Right atrium auricular region (tissue), 2 donors: Measurements from ENCODE around the gene KCP. TPM values are rescaled to one million over a fixed set of nuclear protein-coding genes. Genes with fewer than 3 reads are reported as not detected.

ENCODE experiments used
- DNase-seq: peaks from one replicate; pipeline ENCODE4 v3.0.0-alpha.2; 2019; ENCODE audit warnings: low spot score
- H3K27ac ChIP-seq, 2 donors: fragments of 200-600 bp; sonication (generic); 1 replicate in 1 of 2; 2 replicates in 1 of 2; pipeline ENCODE4 v1.5.1; 2016 to 2019
- H3K27me3 ChIP-seq, 2 donors: fragments of 200-600 bp; sonication (generic); one replicate each; pipeline versions ENCODE4 v1.5.1 to v1.6.0; 2017 to 2019
- H3K36me3 ChIP-seq: fragments of 200-600 bp; sonication (generic); one replicate; pipeline ENCODE4 v1.5.1; 2016
- H3K4me1 ChIP-seq, 2 donors: fragments of 200-600 bp; sonication (generic); one replicate each; pipeline versions ENCODE4 v1.5.1 to v1.6.0; 2017 to 2019
- H3K4me3 ChIP-seq, 2 donors: fragments of 200-600 bp; sonication (generic); 1 replicate in 1 of 2; 2 replicates in 1 of 2; pipeline ENCODE4 v1.5.1; 2017 to 2019; ENCODE audit warnings: mild to moderate bottlenecking in 1 of 2, moderate library complexity in 1 of 2
- H3K9me3 ChIP-seq, 2 donors: fragments of 200-600 bp; sonication (generic); one replicate each; pipeline ENCODE4 v1.5.1; 2019
- total RNA-seq, 2 donors: library from RNA; depleted of rRNA; stranded (reverse); fragments of >200 nt; gene quantifications; one replicate each; pipeline ENCODE4 v1.1.0, GENCODE V29; 2016
- TF ChIP-seq, protein P1 (sequence below), 2 donors: fragments of 200-600 bp; sonication (generic); IDR thresholded peaks; one replicate each; pipeline ENCODE4 v1.5.1; 2019; ENCODE audit warnings: antibody characterized with exemption in 2 of 2

Gene KCP
- not detected for total RNA-seq

DNA sequence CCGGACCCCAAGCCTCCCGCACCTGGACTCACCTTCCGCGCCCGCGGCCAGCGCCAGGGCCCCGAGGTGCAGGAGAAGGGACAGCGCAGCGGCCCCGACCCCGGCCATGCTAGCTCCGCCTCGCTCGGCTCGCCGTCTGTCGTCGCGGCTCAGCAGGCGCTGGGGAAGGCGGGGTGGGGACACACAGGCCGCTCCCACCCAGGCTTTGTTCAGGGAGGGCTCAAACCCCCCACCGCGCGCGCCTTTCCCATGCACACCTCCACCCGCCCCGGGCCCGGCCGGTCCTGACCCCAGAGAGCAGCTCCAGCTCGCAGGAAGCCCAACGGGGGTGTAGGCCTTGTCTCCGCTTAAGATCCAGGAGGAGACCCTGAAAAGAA is at the start of gene KCP:
KCP (minus strand) TSS at position 141 of the 377 bp plus-strand sequence; CDS start at position 108, 33 bp downstream.
- TF ChIP-seq, protein P1, sequence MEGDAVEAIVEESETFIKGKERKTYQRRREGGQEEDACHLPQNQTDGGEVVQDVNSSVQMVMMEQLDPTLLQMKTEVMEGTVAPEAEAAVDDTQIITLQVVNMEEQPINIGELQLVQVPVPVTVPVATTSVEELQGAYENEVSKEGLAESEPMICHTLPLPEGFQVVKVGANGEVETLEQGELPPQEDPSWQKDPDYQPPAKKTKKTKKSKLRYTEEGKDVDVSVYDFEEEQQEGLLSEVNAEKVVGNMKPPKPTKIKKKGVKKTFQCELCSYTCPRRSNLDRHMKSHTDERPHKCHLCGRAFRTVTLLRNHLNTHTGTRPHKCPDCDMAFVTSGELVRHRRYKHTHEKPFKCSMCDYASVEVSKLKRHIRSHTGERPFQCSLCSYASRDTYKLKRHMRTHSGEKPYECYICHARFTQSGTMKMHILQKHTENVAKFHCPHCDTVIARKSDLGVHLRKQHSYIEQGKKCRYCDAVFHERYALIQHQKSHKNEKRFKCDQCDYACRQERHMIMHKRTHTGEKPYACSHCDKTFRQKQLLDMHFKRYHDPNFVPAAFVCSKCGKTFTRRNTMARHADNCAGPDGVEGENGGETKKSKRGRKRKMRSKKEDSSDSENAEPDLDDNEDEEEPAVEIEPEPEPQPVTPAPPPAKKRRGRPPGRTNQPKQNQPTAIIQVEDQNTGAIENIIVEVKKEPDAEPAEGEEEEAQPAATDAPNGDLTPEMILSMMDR (IDR thresholded peaks at IDR 0.05), result no peak
- DNase-seq, result no peak

DNA sequence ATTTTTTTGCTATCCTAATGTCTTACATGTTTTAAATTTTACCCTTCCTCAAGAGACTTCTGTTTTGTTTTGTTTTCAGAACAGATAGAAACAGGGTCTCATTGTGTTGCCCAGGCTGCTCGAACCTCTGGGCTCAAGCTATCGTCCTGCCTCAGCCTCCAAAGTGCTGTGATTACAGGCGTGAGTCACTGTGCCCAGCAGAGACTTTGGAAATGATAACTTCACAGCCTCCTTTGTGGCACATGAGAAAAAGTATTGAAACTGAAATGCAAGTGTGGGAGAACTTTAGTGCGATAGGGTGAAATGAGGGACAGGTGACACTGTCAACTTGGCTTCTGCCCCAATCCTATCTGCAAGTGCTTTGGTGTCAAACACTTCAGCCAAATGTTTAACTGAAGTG is 48.8 kb upstream of the KCP start:
- Histone ChIP-seq H3K4me1 (no peaks in the 10 kb centered on the region), H3K9me3 (no peaks in the 10 kb centered on the region), H3K27ac (no peak overlapping the region), H3K27me3 (no peaks in the 10 kb centered on the region), H3K36me3 (peaks cover 64% of the 10 kb centered on the region), H3K4me3 (no peak overlapping the region)
- DNase-seq, result no peak
- TF ChIP-seq, protein P1 (IDR thresholded peaks at IDR 0.05), result no peak

More for the DNA sequence above, at the start of gene KCP:
- Histone ChIP-seq H3K4me1 (peaks cover 0 to 25% of the 10 kb centered on the region in 2 donors), H3K27me3 (peaks cover 10 to 12% of the 10 kb centered on the region in 2 donors), H3K27ac (no peak within 1 kb of the TSS), H3K4me3 (peak within 1 kb of the TSS; percentile 5 to 37), H3K36me3 (no peaks in the 10 kb centered on the region), H3K9me3 (no peaks in the 10 kb centered on the region)

DNA sequence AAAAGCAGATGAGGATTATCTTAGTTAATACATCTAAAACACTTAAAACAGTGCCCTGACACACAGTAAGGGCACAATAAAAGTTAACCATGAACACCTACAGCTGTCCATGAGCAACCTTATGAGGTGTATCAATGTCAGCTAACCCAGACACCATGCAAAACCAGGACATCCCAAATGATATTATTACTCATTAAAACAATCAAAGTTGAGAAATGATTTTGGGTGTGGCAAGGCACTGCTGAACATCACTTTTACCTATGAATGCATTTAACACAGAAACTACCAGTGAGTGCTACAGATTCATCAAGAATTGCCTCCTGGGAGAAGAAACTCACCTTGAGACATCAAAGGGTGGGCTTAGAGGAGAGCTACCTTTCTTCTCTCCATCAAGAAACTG is 45.5 kb upstream of the KCP start:
- H3K27ac ChIP-seq, result no peak overlapping the region
- TF ChIP-seq, protein P1 (IDR thresholded peaks at IDR 0.05), result no peak
- no peaks in the 10 kb centered on the region for H3K4me1 ChIP-seq
- no peak overlapping the region for H3K4me3 ChIP-seq
- DNase-seq, result no peak
- H3K36me3 ChIP-seq, result peaks cover 73% of the 10 kb centered on the region
- H3K27me3 ChIP-seq, result no peaks in the 10 kb centered on the region
- no peaks in the 10 kb centered on the region for H3K9me3 ChIP-seq

DNA sequence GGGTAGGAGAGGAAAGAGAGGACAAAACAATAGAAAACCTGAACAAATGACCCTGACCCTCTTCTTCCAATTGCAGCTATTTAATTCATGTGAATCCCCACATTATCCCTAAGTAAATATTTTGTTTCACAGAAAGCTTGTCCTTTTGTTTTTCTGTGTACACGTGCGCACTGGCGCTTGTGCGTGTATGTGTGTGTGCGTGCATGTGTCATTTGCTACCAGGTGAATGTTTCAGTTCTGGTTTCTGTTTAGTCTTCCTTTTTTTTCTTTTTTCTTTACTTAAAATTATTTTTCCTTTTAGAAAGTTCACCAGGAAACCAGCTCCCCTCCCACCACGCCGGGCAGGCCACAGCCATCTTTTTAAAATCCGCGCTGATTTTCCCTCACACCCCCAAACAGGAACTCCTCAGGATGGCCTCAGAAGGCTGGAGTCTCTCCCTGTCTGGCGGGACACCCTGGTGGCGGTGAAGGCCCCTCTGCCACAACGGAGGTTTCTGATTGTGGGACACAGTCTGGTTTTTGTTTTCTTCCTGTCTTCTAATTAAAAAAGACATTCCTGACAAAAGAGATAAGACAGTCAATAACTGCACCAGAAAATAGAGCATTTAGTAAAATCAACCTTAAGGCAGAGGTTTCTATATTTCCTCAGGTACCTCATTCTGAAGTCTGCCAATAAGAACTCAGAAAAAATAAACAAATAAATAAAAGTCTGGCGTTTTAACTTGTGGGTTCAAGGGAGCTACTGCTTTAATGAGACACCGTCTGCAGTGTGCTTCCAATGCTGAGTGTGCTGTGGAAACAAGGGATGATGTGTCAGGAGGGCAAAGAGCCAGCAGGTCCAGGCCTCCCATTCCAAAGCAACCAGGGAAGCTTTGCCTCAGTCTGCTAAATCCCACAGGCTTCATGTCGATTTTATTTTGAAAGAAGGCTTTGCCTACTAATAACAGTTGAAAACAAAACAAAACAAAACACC is 44.6 kb upstream of the KCP start:
- H3K27me3 ChIP-seq, result no peaks in the 10 kb centered on the region
- H3K27ac ChIP-seq, result no peak overlapping the region
- no peak for DNase-seq
- no peaks in the 10 kb centered on the region for H3K4me1 ChIP-seq
- H3K36me3 ChIP-seq, result peaks cover 73% of the 10 kb centered on the region
- H3K4me3 ChIP-seq, result no peak overlapping the region
- TF ChIP-seq, protein P1 (IDR thresholded peaks at IDR 0.05), result no peak
- H3K9me3 ChIP-seq, result no peaks in the 10 kb centered on the region

DNA sequence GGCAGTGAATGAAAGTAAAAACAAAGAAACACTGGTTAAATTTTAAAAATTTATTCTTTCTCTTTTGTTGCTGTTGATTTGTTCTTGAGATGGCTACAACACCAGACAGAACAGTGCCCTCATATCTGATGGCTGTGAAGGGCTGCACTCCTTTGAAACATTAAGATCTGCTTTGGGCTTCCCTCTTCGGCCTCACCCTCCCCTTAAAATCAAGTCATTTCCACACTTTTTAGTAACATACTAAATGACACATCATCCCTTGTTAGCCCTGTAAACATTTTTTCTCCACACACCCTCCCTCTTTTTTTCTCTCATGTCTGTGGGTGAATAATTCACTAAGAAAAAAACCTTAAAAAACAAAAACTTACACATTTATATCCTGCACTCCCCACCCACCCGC is 43.6 kb upstream of the KCP start:
- peaks cover 63% of the 10 kb centered on the region for H3K36me3 ChIP-seq
- no peak overlapping the region for H3K4me3 ChIP-seq
- no peak for DNase-seq
- no peak overlapping the region for H3K27ac ChIP-seq
- TF ChIP-seq, protein P1 (IDR thresholded peaks at IDR 0.05), result no peak
- H3K9me3 ChIP-seq, result no peaks in the 10 kb centered on the region
- H3K27me3 ChIP-seq, result no peaks in the 10 kb centered on the region
- H3K4me1 ChIP-seq, result no peaks in the 10 kb centered on the region
